ENCODE results near the gene UNK. TPM values are rescaled to one million over a fixed set of nuclear protein-coding genes. Genes with fewer than 3 reads are reported as not detected.
A peak's percentile ranks its signal among the peaks of the same experiment; 100 is the strongest.

UNK gene
- total and polyA plus RNA-seq, 4 donors = 4.0 to 16.4 (median 8.9) TPM

- Histone ChIP-seq H3K4me3 (ENCODE audit: low read depth in 1 of 3, low read length in 3 of 3) (no peak overlapping the region), H3K9ac (ENCODE audit: low read depth in 1 of 2, low read length in 2 of 2) (no peak overlapping the region), H3K27me3 (ENCODE audit: control insufficient read depth in 4 of 4, insufficient read depth in 4 of 4, low read length in 3 of 4) (no peaks in the 10 kb centered on the region), H3K27ac (ENCODE audit: low read depth in 1 of 2, low read length in 2 of 2) (no peak overlapping the region), H3K9me3 (ENCODE audit: control insufficient read depth in 4 of 4, low read length in 3 of 4) (no peaks in the 10 kb centered on the region), H3K36me3 (ENCODE audit: control insufficient read depth in 4 of 4, insufficient read depth in 3 of 4, low read depth in 1 of 4, low read length in 3 of 4) (no peaks in the 10 kb centered on the region), H3K4me1 (ENCODE audit: control insufficient read depth in 4 of 4, insufficient read depth in 4 of 4, low read length in 3 of 4) (peaks cover 7 to 26% (median 13%) of the 10 kb centered on the region in 4 donors)
- 18% methylated on average over 20 of the region's 20 CpGs for WGBS
- peak; percentile 95 for DNase-seq (ENCODE audit: low spot score)
- TF ChIP-seq RXRA (IDR thresholded peaks at IDR 0.05) = peak; percentile 11 to 52
- no peak for TF ChIP-seq GABPA (IDR thresholded peaks at IDR 0.05 in 1 of 2, conservative IDR thresholded peaks at IDR 0.05 in 1 of 2)
- peak; percentile 82 to 93 for TF ChIP-seq RAD21 (IDR thresholded peaks at IDR 0.05)
- peak; percentile 80 for TF ChIP-seq CTCF (IDR thresholded peaks at IDR 0.05; ENCODE audit: low read depth, low read length, missing input control)
Measured at GRCh38 chr17:75749545-75750389, 34.8 kb upstream of the UNK start.

- Histone ChIP-seq H3K27ac (ENCODE audit: low read depth in 1 of 2, low read length in 2 of 2) (no peak overlapping the region), H3K27me3 (ENCODE audit: control insufficient read depth in 4 of 4, insufficient read depth in 4 of 4, low read length in 3 of 4) (no peaks in the 10 kb centered on the region), H3K9me3 (ENCODE audit: control insufficient read depth in 4 of 4, low read length in 3 of 4) (no peaks in the 10 kb centered on the region), H3K4me3 (ENCODE audit: low read depth in 1 of 3, low read length in 3 of 3) (no peak overlapping the region), H3K4me1 (ENCODE audit: control insufficient read depth in 4 of 4, insufficient read depth in 4 of 4, low read length in 3 of 4) (peaks cover 8 to 36% (median 17%) of the 10 kb centered on the region in 4 donors), H3K36me3 (ENCODE audit: control insufficient read depth in 4 of 4, insufficient read depth in 3 of 4, low read depth in 1 of 4, low read length in 3 of 4) (no peaks in the 10 kb centered on the region), H3K9ac (ENCODE audit: low read depth in 1 of 2, low read length in 2 of 2) (no peak overlapping the region)
- 83% methylated on average over 23 of the region's 23 CpGs for WGBS
- TF ChIP-seq EGR1 (IDR thresholded peaks at IDR 0.05; ENCODE audit: low read depth in 2 of 2) = no peak
- TF ChIP-seq HNF4A (conservative IDR thresholded peaks at IDR 0.05) = no peak
- TF ChIP-seq CTCF (IDR thresholded peaks at IDR 0.05; ENCODE audit: low read depth, low read length, missing input control) = no peak
- TF ChIP-seq MAX (IDR thresholded peaks at IDR 0.05) = no peak
- no peak for TF ChIP-seq FOXA1 (IDR thresholded peaks at IDR 0.05)
- no peak for TF ChIP-seq ATF3 (IDR thresholded peaks at IDR 0.05)
- TF ChIP-seq TAF1 (conservative IDR thresholded peaks at IDR 0.05) = no peak
- no peak for TF ChIP-seq HNF4G (IDR thresholded peaks at IDR 0.05)
- TF ChIP-seq FOXA2 (IDR thresholded peaks at IDR 0.05) = no peak
- TF ChIP-seq GABPA (IDR thresholded peaks at IDR 0.05 in 1 of 2, conservative IDR thresholded peaks at IDR 0.05 in 1 of 2) = no peak
- TF ChIP-seq NR2F2 (IDR thresholded peaks at IDR 0.05) = no peak
- no peak for TF ChIP-seq RAD21 (IDR thresholded peaks at IDR 0.05)
- no peak for TF ChIP-seq JUND (IDR thresholded peaks at IDR 0.05)
- no peak for TF ChIP-seq SP1 (IDR thresholded peaks at IDR 0.05)
- TF ChIP-seq REST (IDR thresholded peaks at IDR 0.05) = no peak
- no peak for TF ChIP-seq YY1 (IDR thresholded peaks at IDR 0.05)
- no peak for TF ChIP-seq RXRA (IDR thresholded peaks at IDR 0.05)
- no peak for TF ChIP-seq ZBTB33 (IDR thresholded peaks at IDR 0.05)
- DNase-seq (ENCODE audit: low spot score) = no peak
Measured at GRCh38 chr17:75750661-75751423, 33.8 kb upstream of the UNK start.
